SK-N-MC (cell line): ENCODE measurements around the gene AREL1.

Experiments
- EZH2 ChIP-seq: fragments of 200-600 bp; sonication (generic); IDR thresholded peaks from one replicate; pipeline ENCODE4 v1.6.1; 2017; ENCODE audit warnings: antibody characterized with exemption
- POLR2AphosphoS5 ChIP-seq: IDR thresholded peaks from 2 replicates; pipeline ENCODE4 v1.6.1; 2012; ENCODE audit warnings: mild to moderate bottlenecking, low read depth, low read length, borderline replicate concordance

DNA sequence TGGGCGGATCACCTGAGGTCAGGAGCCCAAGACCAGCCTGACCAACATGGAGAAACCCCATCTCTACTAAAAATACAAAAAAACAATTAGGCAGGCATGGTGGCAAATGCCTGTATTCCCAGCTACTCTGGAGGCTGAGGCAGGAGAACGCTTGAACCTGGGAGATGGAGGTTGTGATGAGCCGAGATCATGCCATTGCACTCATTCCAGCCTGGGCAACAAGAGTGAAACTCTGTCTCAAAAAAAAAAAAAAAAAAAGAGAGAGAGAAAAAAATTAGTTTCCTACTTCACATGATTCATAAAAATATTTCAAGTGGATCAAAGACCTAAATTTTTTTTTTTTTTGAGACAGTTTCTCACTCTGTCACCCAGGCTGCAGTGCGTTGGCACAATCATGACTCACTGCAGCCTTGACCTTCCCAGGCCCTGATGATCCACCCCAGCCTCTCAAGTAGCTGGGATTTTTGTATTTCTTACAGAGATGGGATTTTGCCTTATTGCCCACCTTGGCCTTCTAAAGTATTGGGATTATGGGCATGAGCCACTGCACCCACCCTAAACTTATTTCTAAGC lies 25.0 kb upstream of the AREL1 start:
- TF ChIP-seq POLR2AphosphoS5 (no peak), EZH2 (no peak)
